A549 (cell line): ENCODE data around the gene ZNF608. TPM values are rescaled to one million over a fixed set of nuclear protein-coding genes. Genes with fewer than 3 reads are reported as not detected.

Source experiments
- ATAC-seq, 2 experiments: fragments of 200-7000 bp in 1 of 2; fragments of >200 bp in 1 of 2; cut with Nextera tagmentation in 1 of 2; cut with Tn5 transposase in 1 of 2; 3 replicates each; pipeline versions ENCODE4 v1.8.0 to v1.9.1; 2018 to 2020; ENCODE audit warnings: mild to moderate bottlenecking in 1 of 2, moderate library complexity in 1 of 2
- CTCF ChIA-PET: fragments of 300-600 bp; sonication (Branson Sonifier 250); formaldehyde crosslinking; extraction: SDS; loops from one replicate; lab custom pipeline; 2021; ENCODE audit warnings: antibody characterized with exemption, inconsistent platforms; lab: Yijun Ruan, JAX
- POLR2A ChIA-PET: fragments of 350-600 bp; formaldehyde crosslinking; extraction: SDS; loops from one replicate; lab custom pipeline; 2021; ENCODE audit warnings: antibody characterized with exemption, inconsistent platforms; lab: Yijun Ruan, JAX
- DNase-seq, 2 experiments: peaks; one replicate each; pipeline versions ENCODE4 v3.0.0 to v3.0.0-alpha.2; 2011 to 2016; ENCODE audit warnings: low read depth in 1 of 2, low spot score in 1 of 2
- FAIRE-seq: peaks from 2 replicates; lab custom pipeline; 2011; peaks lifted over from hg19 to GRCh38; lab: Jason Lieb, UNC
- H3K27ac ChIP-seq, 2 experiments: fragments of >200 bp; sonication (Bioruptor Twin); formaldehyde crosslinking; 3 replicates each; pipeline ENCODE4 v1.5.1; 2016 to 2017
- H3K4me1 ChIP-seq: fragments of >200 bp; sonication (Bioruptor Twin); formaldehyde crosslinking; 3 replicates; pipeline ENCODE4 v1.6.1; 2016
- H3K4me2 ChIP-seq: fragments of >200 bp; sonication (Bioruptor Twin); formaldehyde crosslinking; 3 replicates; pipeline ENCODE4 v1.6.1; 2016
- H3K4me3 ChIP-seq: fragments of >200 bp; sonication (Bioruptor Twin); formaldehyde crosslinking; 3 replicates; pipeline ENCODE4 v1.5.1; 2016
- H3K9me3 ChIP-seq: fragments of >200 bp; sonication (Bioruptor Twin); formaldehyde crosslinking; 3 replicates; pipeline ENCODE4 v1.6.1; 2016
- CEBPB ChIP-seq, 2 experiments: fragments of >200 bp in 1 of 2; sonication (Bioruptor Twin) in 1 of 2; formaldehyde crosslinking in 1 of 2; IDR thresholded peaks; 2 replicates each; pipeline ENCODE4 v1.6.1; 2012 to 2016
- CHD2 ChIP-seq: fragments of 150-350 bp; IDR thresholded peaks from 2 replicates; pipeline ENCODE4 v1.6.1; 2014; ENCODE audit warnings: low read length; ENCODE audit not compliant: partially characterized antibody
- E2F6 ChIP-seq: IDR thresholded peaks from 2 replicates; pipeline ENCODE4 v1.6.1; 2012; ENCODE audit warnings: low read depth, borderline replicate concordance
- EHF ChIP-seq: fragments of 250-450 bp; sonication (Bioruptor Pico); IDR thresholded peaks from 2 replicates; pipeline ENCODE4 v1.5.0; 2020; ENCODE audit warnings: mild to moderate bottlenecking
- HOXA7 ChIP-seq: fragments of 250-450 bp; sonication (Bioruptor Pico); IDR thresholded peaks from 2 replicates; pipeline ENCODE4 v1.5.0; 2020; ENCODE audit warnings: mild to moderate bottlenecking, moderate library complexity
- HOXB13 ChIP-seq: fragments of 250-450 bp; sonication (Bioruptor Pico); IDR thresholded peaks from 2 replicates; pipeline ENCODE4 v1.5.0; 2020; ENCODE audit warnings: low read depth, mild to moderate bottlenecking, moderate library complexity
- HOXB5 ChIP-seq: fragments of 250-450 bp; sonication (Bioruptor Pico); IDR thresholded peaks from 2 replicates; pipeline ENCODE4 v1.5.0; 2020; ENCODE audit warnings: mild to moderate bottlenecking, moderate library complexity
- JUNB ChIP-seq: fragments of >200 bp; sonication (Bioruptor Twin); formaldehyde crosslinking; IDR thresholded peaks from 2 replicates; pipeline ENCODE4 v1.6.1; 2016
- KDM5A ChIP-seq: fragments of 200-600 bp; sonication (generic); IDR thresholded peaks from 2 replicates; pipeline ENCODE4 v1.6.1; 2016; ENCODE audit warnings: antibody characterized with exemption, mild to moderate bottlenecking
- MAX ChIP-seq: IDR thresholded peaks from 2 replicates; pipeline ENCODE4 v1.6.1; 2012
- MAZ ChIP-seq: fragments of 150-350 bp; IDR thresholded peaks from 2 replicates; pipeline ENCODE4 v1.6.1; 2014; ENCODE audit warnings: antibody characterized with exemption, low read depth, low read length, borderline replicate concordance
- MYC ChIP-seq: IDR thresholded peaks from 2 replicates; pipeline ENCODE4 v1.6.1; 2012; ENCODE audit warnings: mild to moderate bottlenecking, inconsistent platforms, low read length, improper control_type of control experiment, borderline replicate concordance
- NPAS2 ChIP-seq: fragments of 250-450 bp; sonication (Bioruptor Pico); IDR thresholded peaks from 2 replicates; pipeline ENCODE4 v1.8.0; 2022; ENCODE audit warnings: mild to moderate bottlenecking, moderate library complexity, borderline replicate concordance
- POLR2AphosphoS2 ChIP-seq: conservative IDR thresholded peaks from 2 replicates; pipeline ENCODE4 v1.6.1; 2012; ENCODE audit warnings: low read length, improper control_type of control experiment, inconsistent platforms
- RARB ChIP-seq: fragments of 250-450 bp; sonication (Bioruptor Pico); IDR thresholded peaks from 2 replicates; pipeline ENCODE4 v1.8.0; 2021; ENCODE audit warnings: mild to moderate bottlenecking, moderate library complexity
- TFCP2L1 ChIP-seq: fragments of 250-450 bp; sonication (Bioruptor Pico); IDR thresholded peaks from 2 replicates; pipeline ENCODE4 v1.5.0; 2021; ENCODE audit warnings: mild to moderate bottlenecking
- ZSCAN20 ChIP-seq: fragments of 250-450 bp; sonication (Bioruptor Pico); IDR thresholded peaks from 2 replicates; pipeline ENCODE4 v1.8.0; 2022; ENCODE audit warnings: mild to moderate bottlenecking, moderate library complexity
- WGBS: methylation state at CpG from one replicate; pipeline ENCODE4 v1.1.6; 2017; ENCODE audit errors: missing lambda C conversion rate; 5-methylcytosine and 5-hydroxymethylcytosine counted together
- polyA plus RNA-seq, 4 experiments: library from polyadenylated mRNA; depleted of rRNA in 3 of 4; stranded (reverse); fragments of >200 nt; fragmentation: RNase III in 1 of 4; extraction: RNeasy Plus Mini Kit Qiagen cat#74134 plus additional on column Dnase treatment in 1 of 4; gene quantifications; 2 replicates in 3 of 4; 3 replicates in 1 of 4; pipeline ENCODE4 v1.2.3, GENCODE V29; 2011 to 2017
- TF ChIP-seq, protein P1 (sequence below): IDR thresholded peaks from 2 replicates; pipeline ENCODE4 v1.6.1; 2012
- TF ChIP-seq, protein P2 (sequence below): fragments of 150-350 bp; IDR thresholded peaks from 2 replicates; pipeline ENCODE4 v1.6.1; 2014; ENCODE audit warnings: low read depth, mild to moderate bottlenecking, low read length

The ZNF608 gene
- polyA plus RNA-seq, 2 of the 4 experiments (the other 2 are of a cell fraction), result 0.77 to 1.8 TPM

- H3K4me1 ChIP-seq, result peaks cover 32% of the 10 kb centered on the region
- WGBS, result 70% methylated on average over 8 of the region's 8 CpGs
- TF ChIP-seq E2F6, result no peak
- no peak for TF ChIP-seq TFCP2L1 (CRISPR knock-in tag)
- TF ChIP-seq CEBPB (IDR thresholded peaks at IDR 0.05), result no peak
- TF ChIP-seq, protein P1, sequence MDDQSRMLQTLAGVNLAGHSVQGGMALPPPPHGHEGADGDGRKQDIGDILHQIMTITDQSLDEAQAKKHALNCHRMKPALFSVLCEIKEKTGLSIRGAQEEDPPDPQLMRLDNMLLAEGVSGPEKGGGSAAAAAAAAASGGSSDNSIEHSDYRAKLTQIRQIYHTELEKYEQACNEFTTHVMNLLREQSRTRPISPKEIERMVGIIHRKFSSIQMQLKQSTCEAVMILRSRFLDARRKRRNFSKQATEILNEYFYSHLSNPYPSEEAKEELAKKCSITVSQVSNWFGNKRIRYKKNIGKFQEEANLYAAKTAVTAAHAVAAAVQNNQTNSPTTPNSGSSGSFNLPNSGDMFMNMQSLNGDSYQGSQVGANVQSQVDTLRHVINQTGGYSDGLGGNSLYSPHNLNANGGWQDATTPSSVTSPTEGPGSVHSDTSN, result no peak
- no peak for TF ChIP-seq KDM5A
- TF ChIP-seq NPAS2, result no peak
- TF ChIP-seq RARB (CRISPR knock-in tag), result no peak
- TF ChIP-seq, protein P2, sequence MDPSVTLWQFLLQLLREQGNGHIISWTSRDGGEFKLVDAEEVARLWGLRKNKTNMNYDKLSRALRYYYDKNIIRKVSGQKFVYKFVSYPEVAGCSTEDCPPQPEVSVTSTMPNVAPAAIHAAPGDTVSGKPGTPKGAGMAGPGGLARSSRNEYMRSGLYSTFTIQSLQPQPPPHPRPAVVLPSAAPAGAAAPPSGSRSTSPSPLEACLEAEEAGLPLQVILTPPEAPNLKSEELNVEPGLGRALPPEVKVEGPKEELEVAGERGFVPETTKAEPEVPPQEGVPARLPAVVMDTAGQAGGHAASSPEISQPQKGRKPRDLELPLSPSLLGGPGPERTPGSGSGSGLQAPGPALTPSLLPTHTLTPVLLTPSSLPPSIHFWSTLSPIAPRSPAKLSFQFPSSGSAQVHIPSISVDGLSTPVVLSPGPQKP, result no peak
- no peak for TF ChIP-seq HOXB5 (CRISPR knock-in tag)
- TF ChIP-seq HOXB13, result no peak
- TF ChIP-seq POLR2AphosphoS2, result no peak
- no peak for TF ChIP-seq CHD2
- no peak for TF ChIP-seq JUNB
- no peak for TF ChIP-seq MAX
- TF ChIP-seq, all 56 proteins: peak for 0
- DNase-seq (no peak), FAIRE-seq (no peak), ATAC-seq (no peak)
- ChIA-PET CTCF (interaction anchor here (0.7 kb wide), 1 partner anchor 35 kb away, joined by 3 read pairs; no protein-coding TSS in a partner anchor), POLR2A (no interaction called here)
- peak overlapping the region; percentile 46; the same call in 1 of the 3 replicates for H3K4me3 ChIP-seq
- H3K9me3 ChIP-seq, result no peaks in the 10 kb centered on the region
- peak overlapping the region; percentile 95 for H3K4me2 ChIP-seq
- H3K27ac ChIP-seq, result peak overlapping the region in 1 of 2 experiments; percentile 51; a peak in 1 of 6 replicates
Observed at GRCh38 chr5:124745007-124745927, 1.2 kb downstream of the ZNF608 start.

GRCh38 chr5:124744170-124744971 lies 2.1 kb downstream of the ZNF608 start:
- DNase-seq, result no peak
- no peaks in the 10 kb centered on the region for H3K9me3 ChIP-seq
- 95% methylated on average over 27 of the region's 27 CpGs for WGBS
- POLR2A ChIA-PET, result no interaction called here
- no peak for ATAC-seq
- TF ChIP-seq ZSCAN20, result no peak
- no peak for TF ChIP-seq EHF (CRISPR knock-in tag)
- TF ChIP-seq JUNB, result no peak
- TF ChIP-seq HOXA7 (CRISPR knock-in tag), result no peak
- TF ChIP-seq, all 56 proteins: peak for 0
- Histone ChIP-seq H3K4me1 (peaks cover 32% of the 10 kb centered on the region), H3K27ac (no peak overlapping the region; a peak in 1 of 6 replicates), H3K4me3 (no peak overlapping the region), H3K4me2 (no peak overlapping the region)
- no peak for FAIRE-seq
- CTCF ChIA-PET, result no interaction called here

DNA sequence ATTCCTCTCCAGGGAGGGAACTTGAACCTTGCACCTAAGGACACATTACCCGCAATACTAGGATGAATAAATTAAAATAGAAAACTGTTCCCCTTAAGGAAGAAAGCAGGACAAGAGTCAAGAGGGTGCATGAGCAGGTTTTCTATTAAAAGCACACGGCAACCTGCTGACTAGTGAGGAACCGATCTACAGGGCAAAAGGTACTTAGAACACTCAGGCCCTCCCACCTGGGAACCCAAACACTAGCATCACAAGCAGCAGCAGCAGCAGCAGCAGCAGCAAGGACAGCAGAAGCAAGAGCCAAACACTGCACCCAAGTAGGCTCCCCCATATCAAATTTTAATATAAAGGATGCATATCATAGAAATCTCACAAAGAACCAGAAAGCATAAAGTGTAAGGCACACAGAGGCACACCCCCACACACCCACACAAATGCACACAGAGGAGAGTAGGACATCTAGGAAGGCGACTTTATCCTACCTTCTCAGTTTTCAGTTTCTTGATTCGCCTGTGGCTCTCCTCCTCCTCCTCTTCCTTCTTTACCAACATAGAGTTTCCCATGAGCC lies 2.8 kb downstream of the ZNF608 start:
- CTCF ChIA-PET, result no interaction called here
- H3K9me3 ChIP-seq, result no peaks in the 10 kb centered on the region
- WGBS, result 86% methylated on average over 5 of the region's 5 CpGs
- ATAC-seq, result no peak
- TF ChIP-seq MAZ, result no peak
- TF ChIP-seq MYC, result no peak
- no peak for TF ChIP-seq ZSCAN20
- TF ChIP-seq, all 56 proteins: peak for 0
- H3K4me1 ChIP-seq, result peaks cover 32% of the 10 kb centered on the region
- peak overlapping the region in 1 of 2 experiments; percentile 43; a peak in 2 of 6 replicates for H3K27ac ChIP-seq
- POLR2A ChIA-PET, result no interaction called here
- H3K4me3 ChIP-seq, result no peak overlapping the region
- H3K4me2 ChIP-seq, result peak overlapping the region; percentile 44; the same call in 2 of the 3 replicates
- DNase-seq (no peak), FAIRE-seq (no peak)
